Panc1 (cell line): ENCODE data around the gene MYO1E. TPM values are rescaled to one million over a fixed set of nuclear protein-coding genes. Genes with fewer than 3 reads are reported as not detected.
"Not testable (repeated sequence)": the region's sequence is repeated elsewhere in the genome, so short reads cannot be mapped to it uniquely, and the experiment has no call there.

Experiments used
- ATAC-seq: fragments of 200-7000 bp; cut with Tn5 transposase; 2 replicates; pipeline ENCODE4 v1.9.1; 2020; ENCODE audit warnings: mild to moderate bottlenecking, moderate library complexity
- BruUV-seq: library from RNA; stranded (reverse); fragments of 400-500 nt; replicated peaks from 2 replicates; lab custom pipeline; 2021; lab: Mats Ljungman, UMichigan
- CTCF ChIA-PET: fragments of 300-600 bp; sonication (Branson Sonifier 250); formaldehyde crosslinking; loops from one replicate; lab custom pipeline; 2022; ENCODE audit warnings: antibody characterized with exemption; lab: Charles Lee
- POLR2A ChIA-PET: fragments of 300-600 bp; sonication (Branson Sonifier 250); formaldehyde crosslinking; loops from one replicate; lab custom pipeline; 2022; ENCODE audit warnings: antibody characterized with exemption; lab: Charles Lee
- DNase-seq: peaks from one replicate; pipeline ENCODE4 v3.0.0-alpha.2; 2010; ENCODE audit warnings: low read depth, low spot score
- H3K27ac ChIP-seq: 2 replicates; pipeline ENCODE4 v1.5.1; 2011; ENCODE audit warnings: mild to moderate bottlenecking, low read length, inconsistent platforms
- H3K27me3 ChIP-seq: fragments of 200-500 bp; sonication (Bioruptor generic); 2 replicates; pipeline ENCODE4 v1.6.0; 2014; ENCODE audit warnings: low read length, inconsistent platforms; ENCODE audit not compliant: control insufficient read depth, insufficient read depth
- H3K36me3 ChIP-seq: fragments of 200-500 bp; sonication (Bioruptor generic); 2 replicates; pipeline ENCODE4 v1.5.1; 2014; ENCODE audit warnings: inconsistent platforms, mild to moderate bottlenecking, low read length, moderate library complexity; ENCODE audit not compliant: control insufficient read depth, insufficient read depth
- H3K4me1 ChIP-seq: 2 replicates; pipeline ENCODE4 v1.5.1; 2011; ENCODE audit warnings: inconsistent platforms, mild to moderate bottlenecking, low read length, moderate library complexity; ENCODE audit not compliant: control insufficient read depth, insufficient read depth
- H3K4me3 ChIP-seq, 2 experiments: 2 replicates each; pipeline ENCODE4 v1.5.1; 2011 to 2012; ENCODE audit warnings: low read depth in 2 of 2, low read length in 2 of 2, mild to moderate bottlenecking in 2 of 2, inconsistent platforms in 1 of 2, moderate library complexity in 1 of 2
- H3K9me3 ChIP-seq: fragments of 200-500 bp; sonication (Bioruptor generic); 2 replicates; pipeline ENCODE4 v1.5.1; 2014; ENCODE audit warnings: low read depth, mild to moderate bottlenecking, inconsistent platforms, low read length, moderate library complexity; ENCODE audit not compliant: control insufficient read depth, insufficient read depth
- POLR2AphosphoS5 ChIP-seq: IDR thresholded peaks from 2 replicates; pipeline ENCODE4 v1.6.1; 2012; ENCODE audit warnings: mild to moderate bottlenecking, low read depth, low read length, moderate library complexity
- SIN3A ChIP-seq: IDR thresholded peaks from 2 replicates; pipeline ENCODE4 v1.6.1; 2012; ENCODE audit warnings: low read depth, mild to moderate bottlenecking, low read length, moderate library complexity, borderline replicate concordance; ENCODE audit not compliant: insufficient read depth
- TCF7L2 ChIP-seq: IDR thresholded peaks from 2 replicates; pipeline ENCODE4 v1.6.1; 2011; ENCODE audit warnings: mild to moderate bottlenecking, low read depth, low read length, inconsistent platforms
- in situ Hi-C: cut with HindIII; loops from 2 replicates; pipeline ENCODE4 v1.10.0; 2016; ENCODE audit warnings: low sequenced_read_pairs, low pct_unique_long_range_greater_than_20kb
- intact Hi-C: fragments of 100-400 bp; cut with micrococcal nuclease; formaldehyde crosslinking; loops from one replicate; pipeline ENCODE4 v1.10.0; 2022; ENCODE audit not compliant: unreplicated experiment
- total RNA-seq: library from RNA; stranded (reverse); gene quantifications from one replicate; pipeline ENCODE4 v1.2.1, GENCODE V29; 2021; ENCODE audit not compliant: unreplicated experiment
- TF ChIP-seq, protein P1 (sequence below): fragments of 450-650 bp; IDR thresholded peaks from 2 replicates; pipeline ENCODE4 v1.5.1; 2017; ENCODE audit warnings: mild to moderate bottlenecking
- TF ChIP-seq, protein P2 (sequence below), 2 experiments: IDR thresholded peaks; 2 replicates each; pipeline ENCODE4 v1.6.1; 2011 to 2012; ENCODE audit warnings: low read depth in 2 of 2, control low read depth in 1 of 2, low read length in 1 of 2, mild to moderate bottlenecking in 1 of 2, moderate library complexity in 1 of 2; ENCODE audit not compliant: insufficient read depth in 1 of 2

The MYO1E gene
- total RNA-seq, 1 experiment from 2014 or later: 161 TPM

GRCh38 chr15:59392299-59392698 lies 19.6 kb upstream of the MYO1E start:
- ChIA-PET CTCF (no interaction called here), POLR2A (no interaction called here)
- H3K36me3 ChIP-seq: no peaks in the 10 kb centered on the region

GRCh38 chr15:59388670-59389069 lies 16.0 kb upstream of the MYO1E start:
- TF ChIP-seq, protein P1, sequence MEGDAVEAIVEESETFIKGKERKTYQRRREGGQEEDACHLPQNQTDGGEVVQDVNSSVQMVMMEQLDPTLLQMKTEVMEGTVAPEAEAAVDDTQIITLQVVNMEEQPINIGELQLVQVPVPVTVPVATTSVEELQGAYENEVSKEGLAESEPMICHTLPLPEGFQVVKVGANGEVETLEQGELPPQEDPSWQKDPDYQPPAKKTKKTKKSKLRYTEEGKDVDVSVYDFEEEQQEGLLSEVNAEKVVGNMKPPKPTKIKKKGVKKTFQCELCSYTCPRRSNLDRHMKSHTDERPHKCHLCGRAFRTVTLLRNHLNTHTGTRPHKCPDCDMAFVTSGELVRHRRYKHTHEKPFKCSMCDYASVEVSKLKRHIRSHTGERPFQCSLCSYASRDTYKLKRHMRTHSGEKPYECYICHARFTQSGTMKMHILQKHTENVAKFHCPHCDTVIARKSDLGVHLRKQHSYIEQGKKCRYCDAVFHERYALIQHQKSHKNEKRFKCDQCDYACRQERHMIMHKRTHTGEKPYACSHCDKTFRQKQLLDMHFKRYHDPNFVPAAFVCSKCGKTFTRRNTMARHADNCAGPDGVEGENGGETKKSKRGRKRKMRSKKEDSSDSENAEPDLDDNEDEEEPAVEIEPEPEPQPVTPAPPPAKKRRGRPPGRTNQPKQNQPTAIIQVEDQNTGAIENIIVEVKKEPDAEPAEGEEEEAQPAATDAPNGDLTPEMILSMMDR: no peak
- TF ChIP-seq POLR2AphosphoS5 (no peak), TCF7L2 (no peak), SIN3A (no peak)
- TF ChIP-seq, protein P2, sequence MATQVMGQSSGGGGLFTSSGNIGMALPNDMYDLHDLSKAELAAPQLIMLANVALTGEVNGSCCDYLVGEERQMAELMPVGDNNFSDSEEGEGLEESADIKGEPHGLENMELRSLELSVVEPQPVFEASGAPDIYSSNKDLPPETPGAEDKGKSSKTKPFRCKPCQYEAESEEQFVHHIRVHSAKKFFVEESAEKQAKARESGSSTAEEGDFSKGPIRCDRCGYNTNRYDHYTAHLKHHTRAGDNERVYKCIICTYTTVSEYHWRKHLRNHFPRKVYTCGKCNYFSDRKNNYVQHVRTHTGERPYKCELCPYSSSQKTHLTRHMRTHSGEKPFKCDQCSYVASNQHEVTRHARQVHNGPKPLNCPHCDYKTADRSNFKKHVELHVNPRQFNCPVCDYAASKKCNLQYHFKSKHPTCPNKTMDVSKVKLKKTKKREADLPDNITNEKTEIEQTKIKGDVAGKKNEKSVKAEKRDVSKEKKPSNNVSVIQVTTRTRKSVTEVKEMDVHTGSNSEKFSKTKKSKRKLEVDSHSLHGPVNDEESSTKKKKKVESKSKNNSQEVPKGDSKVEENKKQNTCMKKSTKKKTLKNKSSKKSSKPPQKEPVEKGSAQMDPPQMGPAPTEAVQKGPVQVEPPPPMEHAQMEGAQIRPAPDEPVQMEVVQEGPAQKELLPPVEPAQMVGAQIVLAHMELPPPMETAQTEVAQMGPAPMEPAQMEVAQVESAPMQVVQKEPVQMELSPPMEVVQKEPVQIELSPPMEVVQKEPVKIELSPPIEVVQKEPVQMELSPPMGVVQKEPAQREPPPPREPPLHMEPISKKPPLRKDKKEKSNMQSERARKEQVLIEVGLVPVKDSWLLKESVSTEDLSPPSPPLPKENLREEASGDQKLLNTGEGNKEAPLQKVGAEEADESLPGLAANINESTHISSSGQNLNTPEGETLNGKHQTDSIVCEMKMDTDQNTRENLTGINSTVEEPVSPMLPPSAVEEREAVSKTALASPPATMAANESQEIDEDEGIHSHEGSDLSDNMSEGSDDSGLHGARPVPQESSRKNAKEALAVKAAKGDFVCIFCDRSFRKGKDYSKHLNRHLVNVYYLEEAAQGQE (IDR thresholded peaks at IDR 0.05; ENCODE audit: insufficient read depth in 1 of 2, low read depth in 2 of 2, low read length in 1 of 2): no peak
- intact Hi-C loops: no loop called here
- no peak for ATAC-seq
- ChIA-PET POLR2A (no interaction called here), CTCF (no interaction called here)
- no peaks in the 10 kb centered on the region for H3K36me3 ChIP-seq
- no TSS peak for BruUV-seq
- no peak overlapping the region for H3K27ac ChIP-seq
- no peaks in the 10 kb centered on the region for H3K27me3 ChIP-seq
- in situ Hi-C loops: no loop called here
- DNase-seq: no peak
- no peaks in the 10 kb centered on the region for H3K9me3 ChIP-seq
- H3K4me3 ChIP-seq: no peak overlapping the region
- H3K4me1 ChIP-seq: no peaks in the 10 kb centered on the region

More at GRCh38 chr15:59392299-59392698, 19.6 kb upstream of the MYO1E start:
- in situ Hi-C loops (no loop called here), intact Hi-C loops (no loop called here)
- ATAC-seq (no peak), DNase-seq (no peak)
- Histone ChIP-seq H3K9me3 (no peaks in the 10 kb centered on the region), H3K4me1 (0 out of 2 replicates have a peak, but pooled peaks cover 2% of the 10 kb centered on the region), H3K4me3 (no peak overlapping the region), H3K27me3 (no peaks in the 10 kb centered on the region), H3K27ac (no peak overlapping the region)
- no TSS peak for BruUV-seq
- TF ChIP-seq, protein P1: no peak
- no peak for TF ChIP-seq POLR2AphosphoS5
- no peak for TF ChIP-seq TCF7L2
- TF ChIP-seq SIN3A: no peak
- TF ChIP-seq, protein P2 (IDR thresholded peaks at IDR 0.05; ENCODE audit: insufficient read depth in 1 of 2, low read depth in 2 of 2, low read length in 1 of 2): no peak

GRCh38 chr15:59387196-59387878 lies 14.7 kb upstream of the MYO1E start:
- H3K36me3 ChIP-seq, H3K27me3 ChIP-seq, CTCF ChIA-PET, BruUV-seq, DNase-seq, H3K9me3 ChIP-seq, H3K27ac ChIP-seq, intact Hi-C loops, H3K4me1 ChIP-seq, ATAC-seq, H3K4me3 ChIP-seq, in situ Hi-C loops: not testable (repeated sequence)
- POLR2A ChIA-PET: interaction anchor here (0.7 kb wide), 1 partner anchor 15 kb away, joined by 3 read pairs; the partner anchor contains the start of gene MYO1E
